A172 (cell line): ENCODE results near the gene RNU1-2. TPM values are rescaled to one million over a fixed set of nuclear protein-coding genes. Genes with fewer than 3 reads are reported as not detected.
"Not testable (repeated sequence)": the region's sequence is repeated elsewhere in the genome, so short reads cannot be mapped to it uniquely, and the experiment has no call there.

ENCODE experiments used
- DNase-seq: peaks from one replicate; pipeline ENCODE4 v3.0.0-alpha.2; 2015; ENCODE audit warnings: low spot score
- total RNA-seq: library from RNA; depleted of rRNA; stranded (reverse); fragments of >200 nt; shearing (Covaris generic); gene quantifications from 2 replicates; pipeline ENCODE4 v1.2.3, GENCODE V29; 2014

The RNU1-2 gene
- total RNA-seq, 1 experiment from 2014 or later = 255 TPM

DNA sequence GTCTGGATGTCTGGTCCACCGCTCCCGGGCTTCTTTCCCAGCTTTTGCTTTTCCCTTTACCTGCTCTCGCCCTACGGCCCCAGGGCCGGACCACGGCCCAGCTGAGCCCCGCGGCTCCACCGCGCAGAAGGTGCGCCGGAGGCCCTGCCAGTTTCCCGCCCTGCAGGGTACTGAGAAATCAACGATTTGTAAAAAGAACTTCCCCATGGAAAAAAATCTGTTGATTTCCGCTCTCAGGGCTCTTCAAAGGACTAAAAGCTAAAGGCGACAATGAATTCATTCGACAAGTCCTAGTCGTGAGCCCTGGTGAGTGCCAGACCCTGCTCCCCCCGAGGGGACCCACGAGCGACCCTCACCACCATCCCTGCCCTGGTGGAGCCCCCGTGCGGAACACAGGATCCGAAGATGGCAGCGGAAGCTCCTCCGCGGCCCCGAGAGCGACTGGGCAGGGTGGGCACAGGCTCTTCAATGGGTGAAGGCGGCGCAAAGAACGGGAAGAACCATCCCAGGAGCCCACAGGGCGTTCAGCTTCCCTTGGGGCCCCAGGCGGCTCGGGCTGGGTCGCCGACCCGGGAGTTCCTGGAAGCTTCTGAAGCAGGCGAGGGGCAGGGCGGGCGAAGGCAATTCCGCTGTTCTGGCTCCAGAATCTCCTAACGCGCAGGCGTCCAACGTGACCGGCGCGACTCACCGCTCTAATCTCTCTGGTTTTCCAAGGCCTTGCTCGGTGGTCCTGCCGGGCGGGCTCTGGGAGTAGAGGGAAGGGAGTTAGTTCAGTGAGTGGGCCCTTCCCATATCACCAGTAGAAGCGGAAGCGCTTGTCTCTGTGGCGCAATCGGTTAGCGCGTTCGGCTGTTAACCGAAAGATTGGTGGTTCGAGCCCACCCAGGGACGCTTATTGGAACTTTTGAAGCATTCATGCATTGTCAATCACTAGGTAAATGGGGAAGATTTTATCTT lies 6.6 kb upstream of the RNU1-2 start:
- DNase-seq = no peak

DNA sequence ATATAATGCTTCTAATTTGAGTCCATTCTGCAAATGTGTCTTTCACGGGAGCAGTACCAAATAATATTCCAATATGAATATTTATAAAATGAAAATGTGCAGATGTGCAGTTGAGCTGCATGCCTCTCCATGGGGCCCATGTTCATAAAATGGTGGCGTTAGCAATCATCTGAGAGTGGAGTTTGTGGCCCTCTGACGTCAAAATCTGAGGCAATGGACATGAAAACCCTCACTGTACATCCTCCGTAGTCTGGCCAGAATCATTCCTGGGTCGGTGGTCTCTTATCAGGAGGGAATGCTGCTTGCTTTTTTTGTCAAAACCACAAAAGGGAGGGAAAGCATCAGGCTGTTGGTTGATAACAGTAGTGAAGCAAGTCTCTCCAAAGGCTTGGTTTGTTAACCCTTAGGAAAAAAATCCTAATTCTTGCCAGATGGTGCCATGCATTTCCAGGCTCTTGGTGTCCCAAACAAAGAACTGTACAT lies 5.2 kb upstream of the RNU1-2 start:
- DNase-seq = not testable (repeated sequence)

DNA sequence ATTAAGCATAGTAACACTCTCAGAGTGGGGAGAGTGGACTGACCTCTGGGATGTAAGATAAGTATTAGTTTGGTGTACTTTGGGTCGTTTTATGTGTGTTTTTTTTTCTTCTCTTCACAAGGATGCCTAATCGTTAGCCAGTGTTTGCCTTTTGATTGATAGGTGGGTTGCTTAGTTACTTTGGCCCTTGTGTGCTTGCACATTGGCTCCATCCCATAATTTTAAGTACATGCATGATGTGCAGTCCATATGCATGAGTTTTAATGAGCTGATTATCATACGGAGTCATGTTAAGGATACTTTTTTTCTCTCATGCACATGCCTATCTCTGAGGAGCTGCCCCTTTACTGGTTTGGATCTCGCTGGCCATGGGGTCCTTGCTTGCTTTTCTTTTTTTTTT lies 4.7 kb upstream of the RNU1-2 start:
- not testable (repeated sequence) for DNase-seq

DNA sequence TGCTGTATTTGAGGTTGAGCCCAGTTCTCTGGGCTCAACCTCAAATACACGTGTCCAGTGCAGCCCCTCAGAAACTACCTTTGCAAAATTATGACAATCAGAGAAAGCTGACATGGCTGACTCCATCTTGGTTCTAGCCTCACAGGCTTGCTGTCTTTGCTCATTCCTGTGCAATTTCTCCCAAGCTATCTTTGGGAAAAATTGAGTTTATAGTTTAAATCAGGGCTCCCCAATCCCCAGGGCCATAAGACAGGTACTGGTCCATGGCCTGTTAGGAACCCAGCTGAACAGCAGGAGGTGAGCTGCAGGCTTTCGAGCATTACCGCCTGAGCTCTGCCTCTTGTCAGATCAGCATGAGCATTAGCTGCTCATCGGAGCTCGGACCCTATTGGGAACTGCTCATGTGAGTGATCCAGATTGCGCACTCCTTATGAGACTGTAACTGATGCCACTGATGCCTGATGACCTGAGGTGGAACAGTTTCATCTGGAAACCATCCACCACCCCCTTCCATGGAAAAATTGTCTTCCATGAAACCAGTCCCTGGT lies 2.7 kb upstream of the RNU1-2 start:
- not testable (repeated sequence) for DNase-seq

DNA sequence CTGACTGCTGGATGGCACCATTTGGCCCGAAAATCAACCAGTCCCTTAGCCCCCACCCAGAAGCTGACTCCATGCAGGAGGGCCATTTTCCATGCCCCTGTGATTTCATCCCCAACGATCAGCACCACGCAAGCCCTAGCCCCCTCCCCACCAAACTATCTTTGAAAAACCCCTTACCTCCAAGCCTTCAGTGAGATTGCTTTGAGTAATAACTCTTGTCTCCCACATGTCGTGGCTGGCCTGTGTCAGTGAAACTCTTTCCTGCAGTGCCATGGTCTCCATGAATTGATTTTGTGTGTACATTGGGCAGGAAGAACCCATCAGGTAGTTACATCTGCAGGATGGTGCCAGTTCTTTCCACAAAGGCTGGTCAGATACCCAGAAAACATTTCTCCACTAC lies 2.0 kb upstream of the RNU1-2 start:
- not testable (repeated sequence) for DNase-seq

DNA sequence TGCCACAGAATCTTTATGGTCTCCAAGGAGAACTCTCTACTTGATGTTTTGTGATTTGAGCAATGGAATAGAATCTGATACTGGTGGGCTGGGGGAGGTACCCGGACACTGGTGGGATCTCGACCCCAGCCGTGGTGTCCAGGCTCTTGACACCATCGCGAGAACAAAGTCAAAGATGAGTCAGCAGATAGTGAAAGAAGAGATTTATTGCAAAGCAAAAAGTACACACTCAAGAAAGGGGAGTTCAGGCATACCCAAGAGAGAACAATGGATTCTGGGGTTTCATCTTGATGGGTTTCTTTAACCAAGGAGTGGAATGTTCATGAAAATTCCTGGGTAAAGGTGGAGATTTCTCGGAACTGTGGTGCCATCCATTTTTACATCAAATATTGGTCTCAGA lies 1.4 kb upstream of the RNU1-2 start:
- not testable (repeated sequence) for DNase-seq

DNA sequence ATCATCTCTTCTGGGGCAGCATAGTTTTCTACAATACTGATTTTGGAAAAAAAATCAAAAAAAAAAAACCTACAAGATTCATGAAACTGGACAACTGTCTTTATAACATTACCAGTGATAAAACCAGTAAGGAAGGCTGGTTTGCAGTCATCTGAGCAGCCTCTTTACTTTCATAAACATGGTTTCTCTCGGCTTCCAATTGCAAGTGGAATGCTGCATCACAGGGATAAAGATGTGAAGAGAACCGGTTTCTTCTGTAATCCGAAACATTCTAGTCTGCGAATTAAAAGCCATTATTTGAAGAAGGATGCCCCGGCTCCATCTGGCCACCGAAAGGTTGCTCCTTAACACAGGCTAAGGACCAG lies 565 bp upstream of the RNU1-2 start:
- not testable (repeated sequence) for DNase-seq

DNA sequence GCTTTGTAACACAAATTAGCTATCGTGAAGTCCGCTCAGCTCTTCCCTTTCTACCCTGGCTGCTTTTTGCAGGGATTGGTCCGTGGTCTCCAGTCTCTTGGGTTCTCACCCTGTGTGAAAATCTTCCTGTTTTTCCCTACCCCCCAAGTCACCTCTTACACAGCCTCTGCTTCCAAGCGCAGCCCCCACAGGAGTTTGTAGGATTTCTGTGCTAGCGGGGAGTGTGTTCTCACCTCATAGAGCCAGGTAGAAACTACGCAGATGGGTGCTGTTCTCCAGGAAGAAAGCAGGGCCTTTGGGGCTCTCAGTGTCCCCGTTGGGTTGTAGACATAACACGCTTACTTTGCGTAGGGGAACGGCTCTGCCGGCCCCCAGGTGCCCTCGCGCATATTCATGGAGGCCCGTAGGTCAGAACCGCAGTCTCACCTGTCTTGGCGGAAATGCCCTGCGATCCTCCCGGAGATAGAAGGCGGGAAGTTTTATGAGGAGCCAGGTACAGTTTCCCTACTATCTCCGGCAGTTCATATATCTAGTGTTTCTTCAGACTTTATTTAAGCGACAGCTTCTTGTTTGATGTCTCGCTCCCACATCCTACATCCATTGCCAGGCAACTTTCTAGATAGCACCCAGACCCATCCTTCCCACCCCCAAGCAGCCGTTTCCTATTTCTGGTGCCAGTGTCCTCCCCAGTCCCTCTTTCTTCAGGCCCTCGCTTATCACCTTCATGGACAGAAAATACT lies 706 bp downstream of the RNU1-2 start:
- DNase-seq = peak; percentile 32

DNA sequence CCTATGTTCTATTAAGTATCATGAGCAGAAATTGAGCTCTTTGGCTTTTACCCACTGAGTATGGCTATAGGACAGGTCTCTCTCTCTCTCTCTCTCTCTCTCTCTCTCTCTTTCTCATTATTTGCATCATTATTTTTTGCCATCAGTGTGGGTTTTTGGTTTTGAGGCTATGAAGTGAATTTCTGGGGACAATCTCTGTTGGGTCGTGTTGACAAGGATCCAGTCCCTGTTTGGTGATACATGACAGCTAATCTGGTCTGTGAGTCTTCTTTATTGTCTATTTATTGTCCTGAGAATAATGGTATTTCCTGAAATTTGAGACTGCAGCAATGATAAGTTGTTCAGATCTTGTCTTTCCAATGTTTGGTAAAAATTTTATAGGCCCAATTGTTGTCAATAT lies 1.9 kb downstream of the RNU1-2 start:
- DNase-seq = not testable (repeated sequence)

DNA sequence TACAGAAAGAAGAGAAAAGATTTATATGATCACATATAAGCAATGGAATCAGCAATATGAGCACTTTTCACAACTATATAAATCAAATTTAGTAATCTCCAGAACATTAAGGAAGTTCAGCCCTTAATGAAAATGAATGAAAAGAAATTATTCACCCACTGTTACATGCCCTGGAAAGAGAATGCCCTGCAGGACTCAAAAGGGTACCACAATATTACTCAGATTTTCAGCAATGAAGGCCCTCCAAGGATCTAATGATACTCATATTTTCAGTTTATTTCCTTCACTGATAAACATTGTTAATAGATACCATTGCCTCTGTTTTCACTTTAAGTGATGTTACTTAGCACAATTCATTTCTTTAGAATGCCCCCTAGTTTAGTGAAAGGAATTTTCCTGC lies 2.5 kb downstream of the RNU1-2 start:
- not testable (repeated sequence) for DNase-seq

DNA sequence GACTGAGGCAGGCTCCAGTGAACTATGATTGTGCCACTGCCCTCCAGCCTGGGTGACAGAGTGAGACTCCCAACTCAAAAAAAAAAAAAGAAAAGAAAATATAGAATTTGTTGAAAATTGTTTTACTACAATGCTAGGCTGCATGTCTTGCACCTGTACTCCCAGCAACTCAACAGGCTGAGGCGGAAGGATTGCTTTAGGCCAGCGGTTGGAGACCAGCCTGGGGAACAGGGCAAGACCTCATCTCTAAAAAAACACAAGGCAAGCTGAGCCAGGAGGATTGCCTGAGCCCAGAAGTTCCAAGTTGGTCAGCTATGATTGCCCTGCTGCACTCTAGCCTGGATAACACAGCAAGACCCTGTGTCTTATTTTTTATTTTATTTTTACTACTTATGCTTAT lies 3.2 kb downstream of the RNU1-2 start:
- DNase-seq = not testable (repeated sequence)

DNA sequence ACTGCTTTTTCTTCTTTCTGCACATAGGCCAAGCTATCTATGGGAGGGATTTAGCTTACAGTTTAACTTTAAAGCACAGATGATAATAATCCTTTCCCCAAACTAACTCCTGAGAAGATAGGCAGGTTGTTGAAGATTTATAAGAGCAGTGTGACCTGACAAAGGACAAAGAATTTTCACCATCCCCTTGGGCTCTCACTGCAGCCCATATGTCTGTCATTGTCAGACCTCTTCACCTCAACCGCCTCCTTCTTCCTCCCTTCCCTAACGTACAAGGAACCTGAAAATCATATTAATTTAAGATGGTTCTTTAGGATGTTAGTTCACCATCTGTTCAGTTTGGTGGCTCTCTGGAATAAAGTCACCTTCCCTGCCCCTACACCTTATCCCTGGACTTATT lies 5.0 kb downstream of the RNU1-2 start:
- DNase-seq = no peak

DNA sequence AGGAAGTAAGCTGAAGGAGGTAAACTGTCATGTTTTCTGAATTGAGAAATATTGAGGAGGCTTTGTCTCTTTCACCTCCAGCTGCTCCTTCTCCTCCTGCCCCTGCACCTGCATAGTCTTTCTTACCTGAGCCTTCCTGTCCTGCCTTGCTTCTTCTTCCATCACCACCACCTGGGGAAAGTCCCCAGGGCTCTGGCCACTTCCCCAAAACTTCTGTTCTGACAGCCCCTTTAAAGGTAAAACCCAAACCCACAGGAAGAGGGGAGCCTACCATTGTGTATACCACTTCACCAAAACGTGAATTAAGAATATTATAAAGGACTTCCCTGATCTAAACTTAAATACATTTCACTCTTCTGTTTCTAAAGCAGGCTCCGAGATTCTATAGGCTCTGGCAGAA lies 5.6 kb downstream of the RNU1-2 start:
- not testable (repeated sequence) for DNase-seq

DNA sequence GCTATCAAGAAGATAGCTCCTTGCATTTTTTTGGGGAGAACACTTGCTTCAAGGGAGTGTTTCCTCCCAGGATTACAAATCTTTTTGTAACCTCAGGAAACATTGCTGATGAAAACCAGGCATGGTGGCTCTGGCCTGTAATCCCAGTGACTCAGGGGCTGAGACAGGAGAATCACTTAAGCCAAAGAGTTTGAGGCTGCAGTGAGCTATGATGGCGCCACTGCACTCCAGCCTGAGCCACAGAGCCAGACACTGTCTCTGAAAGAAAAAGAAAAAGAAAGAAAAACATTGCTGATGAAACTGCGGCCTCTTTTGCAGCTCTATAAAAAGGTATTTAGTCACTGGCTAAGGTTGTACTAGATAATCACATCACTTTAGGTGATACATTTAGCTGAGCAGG lies 7.3 kb downstream of the RNU1-2 start:
- DNase-seq = peak; percentile 25

DNA sequence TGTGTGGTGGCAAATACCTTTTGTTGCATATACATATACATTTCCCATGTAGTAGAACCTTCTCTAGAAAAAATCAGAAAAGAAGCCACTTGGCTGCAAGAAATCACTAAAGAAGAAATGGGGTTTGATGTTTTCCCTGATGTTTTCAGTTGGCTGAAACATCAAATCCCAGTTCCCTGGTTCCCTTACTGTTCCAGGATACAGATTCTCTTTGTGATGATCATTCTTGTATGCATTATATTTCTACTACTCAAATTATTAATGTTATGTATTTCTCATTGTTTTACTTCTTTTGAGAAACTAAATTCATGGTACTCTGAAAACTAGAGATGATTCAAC lies 7.6 kb downstream of the RNU1-2 start:
- no peak for DNase-seq

DNA sequence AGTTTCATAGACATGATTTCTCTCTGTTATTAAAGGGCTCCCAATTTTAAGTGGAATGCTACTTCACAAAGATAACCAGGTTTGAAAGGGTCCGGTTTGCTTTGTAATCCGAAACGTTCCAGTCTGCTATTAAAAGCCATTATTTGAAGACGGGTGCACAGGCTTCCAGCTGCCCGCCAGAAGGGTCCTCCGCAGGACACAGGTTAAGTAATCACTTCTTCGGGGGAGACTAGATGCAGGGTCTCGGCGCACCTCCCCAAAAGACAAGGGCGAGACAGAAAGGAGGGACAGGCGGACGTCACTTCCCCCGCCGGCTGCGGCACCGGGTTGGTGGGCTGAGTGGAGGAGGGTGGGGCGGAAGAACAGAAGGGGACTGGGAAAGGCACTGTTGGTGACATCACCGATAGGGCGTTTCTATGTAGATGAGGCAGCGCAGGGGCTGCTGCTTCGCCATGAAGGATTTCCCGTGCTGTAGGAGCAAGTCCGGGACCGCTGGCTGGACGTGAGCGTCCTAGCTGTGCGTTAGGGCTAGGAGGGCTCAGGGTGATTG lies 8.9 kb downstream of the RNU1-2 start:
- DNase-seq = peak; percentile 98

DNA sequence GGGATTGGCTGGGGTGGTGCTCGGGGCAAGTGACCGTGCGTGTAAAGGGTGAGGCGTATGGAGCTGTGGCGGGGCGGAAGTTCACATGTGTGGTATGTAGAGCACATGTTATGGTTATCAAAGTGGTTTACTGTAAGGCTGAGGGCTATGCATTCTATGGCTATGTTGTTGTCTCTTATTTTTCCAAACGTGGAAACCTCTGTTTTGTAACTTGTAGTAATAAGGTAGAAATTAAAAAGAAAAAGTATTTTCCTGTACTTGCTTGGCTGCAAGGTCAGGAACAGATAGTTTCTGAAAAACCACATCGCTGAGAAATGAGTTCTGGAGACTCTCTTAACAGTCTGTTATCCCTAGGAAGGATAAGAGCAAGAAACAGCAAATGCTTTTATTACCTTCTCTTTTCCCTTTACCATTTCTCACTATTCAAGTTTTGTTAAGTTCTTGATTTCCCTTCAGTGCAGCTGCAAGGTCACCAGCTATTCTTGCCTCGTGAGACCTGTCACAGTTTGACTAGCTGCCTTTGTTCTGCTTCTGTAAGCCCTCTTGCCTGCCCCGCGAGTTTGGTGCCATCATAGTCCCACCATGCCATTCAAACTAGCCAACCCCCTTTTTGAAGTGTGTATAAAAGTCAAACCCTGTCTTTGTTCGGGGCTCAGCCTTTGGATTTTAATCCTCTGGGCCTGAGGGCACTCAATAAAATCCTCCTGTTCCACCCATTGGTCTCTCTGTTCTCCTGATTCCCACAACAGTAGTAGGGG lies 9.5 kb downstream of the RNU1-2 start:
- peak; percentile 76 for DNase-seq

DNA sequence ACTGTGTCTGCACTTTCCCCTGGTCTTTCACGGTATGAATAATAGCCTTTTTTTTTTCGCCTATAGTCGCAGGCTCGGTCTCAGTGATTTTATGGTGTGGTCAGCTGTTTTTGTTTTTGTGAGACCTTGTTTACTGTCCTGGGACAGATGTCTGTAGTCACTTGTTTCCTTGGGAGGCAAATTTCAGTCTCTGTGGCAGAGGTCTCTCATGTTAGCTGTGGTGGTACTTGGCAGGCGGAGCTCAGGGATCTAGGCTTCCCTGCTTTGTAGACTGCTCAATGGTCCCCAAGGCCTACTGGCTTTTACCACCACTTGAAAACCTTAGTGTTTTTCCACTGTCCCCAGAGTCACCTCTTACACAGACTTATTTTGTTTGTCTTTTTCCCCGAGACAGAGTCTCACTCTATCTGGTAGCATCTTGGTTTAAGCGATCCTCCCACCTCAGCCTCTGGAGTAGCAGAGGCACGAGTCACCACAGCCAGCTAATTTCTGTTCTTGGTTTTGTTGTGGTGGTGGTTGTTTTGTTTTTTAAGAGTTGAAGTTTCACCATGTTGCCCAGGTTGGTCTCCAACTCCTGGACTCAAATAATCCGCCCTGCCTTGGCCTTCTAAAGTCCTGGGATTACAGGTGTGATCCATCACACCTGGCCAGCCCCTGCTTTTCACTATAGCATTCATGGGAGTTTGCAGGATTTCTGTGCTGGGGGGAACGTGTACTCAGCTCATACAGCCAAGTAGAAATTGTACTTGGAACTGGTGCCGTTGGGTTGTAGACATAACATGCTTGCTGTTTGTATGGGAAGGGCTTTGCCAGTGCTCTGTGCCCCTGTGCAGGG lies 10.3 kb downstream of the RNU1-2 start:
- DNase-seq = no peak

DNA sequence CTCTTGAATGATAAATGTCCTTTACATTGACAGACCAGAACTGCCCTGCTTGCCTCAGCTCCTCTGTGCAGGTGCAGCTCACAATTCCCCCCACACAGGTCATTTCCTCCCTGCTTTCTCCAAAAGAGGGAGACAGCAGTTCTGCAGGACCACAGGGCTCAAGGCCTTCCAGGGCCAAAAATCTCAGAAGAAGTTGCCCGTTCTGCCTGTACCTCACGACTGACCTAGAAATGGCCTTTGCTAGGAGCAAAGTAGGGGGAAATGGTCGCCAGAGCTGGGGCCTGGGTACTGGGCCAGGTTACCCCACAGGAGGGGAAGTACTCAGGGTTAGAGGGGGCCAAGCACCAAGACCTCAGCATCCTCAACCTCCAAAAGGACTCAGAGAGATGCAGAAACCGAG lies 11.1 kb downstream of the RNU1-2 start:
- no peak for DNase-seq

DNA sequence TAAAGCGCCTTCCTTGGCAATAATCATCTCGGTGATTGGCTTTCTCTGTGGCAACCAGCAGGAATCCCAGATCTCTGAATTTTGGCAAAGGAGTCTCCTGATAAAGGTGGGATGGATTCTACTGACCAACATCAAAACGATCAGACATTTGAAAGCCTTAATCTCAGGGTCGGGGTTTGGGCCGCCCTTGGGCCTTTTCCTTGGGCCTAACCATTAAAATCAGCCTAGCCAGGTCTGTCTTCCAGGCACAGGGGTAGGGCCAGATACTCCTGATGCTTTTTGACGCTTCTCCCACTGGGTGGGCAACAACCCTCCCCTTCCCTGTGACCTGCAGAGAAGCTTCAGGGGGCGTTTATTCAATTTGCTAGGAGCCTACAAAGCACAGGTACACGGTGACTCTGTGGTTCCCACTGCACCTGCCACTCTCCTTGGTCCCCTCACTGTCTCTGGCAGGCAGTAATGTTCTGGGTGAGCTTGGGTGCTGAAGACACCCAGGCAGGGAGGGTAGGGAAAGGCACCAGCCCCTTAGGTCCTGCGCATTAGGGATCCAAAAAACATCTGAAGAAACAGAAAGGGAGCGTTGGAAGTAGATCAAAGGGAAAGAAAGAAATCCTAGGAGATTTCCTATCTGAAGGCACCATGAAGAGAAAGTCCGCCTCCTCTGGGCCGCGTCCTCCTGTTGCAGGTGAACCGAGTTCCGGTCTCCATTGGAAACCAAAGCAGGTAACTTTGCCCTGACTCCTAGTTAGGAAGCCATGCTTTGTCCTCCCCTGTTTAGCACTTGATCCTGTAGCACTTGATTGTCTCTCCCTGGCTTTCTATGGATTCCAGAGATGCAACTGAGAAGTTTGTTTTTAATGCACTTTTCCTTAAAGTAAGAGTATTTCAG lies 12.3 kb downstream of the RNU1-2 start:
- no peak for DNase-seq
